Uterus (tissue), 4 donors: Measurements from ENCODE around the gene CDC42SE2. TPM values are rescaled to one million over a fixed set of nuclear protein-coding genes. Genes with fewer than 3 reads are reported as not detected.
A peak's percentile ranks its signal among the peaks of the same experiment; 100 is the strongest.
"Not testable (repeated sequence)": the region's sequence is repeated elsewhere in the genome, so short reads cannot be mapped to it uniquely, and the experiment has no call there.

Source experiments
- DNase-seq, 2 donors: peaks; one replicate each; pipeline ENCODE4 v3.0.0-alpha.2; 2019 to 2020
- H3K27ac ChIP-seq, 2 donors: fragments of 200-600 bp; sonication (generic); 1 replicate in 1 of 2; 2 replicates in 1 of 2; pipeline ENCODE4 v1.5.1; 2016 to 2018
- H3K27me3 ChIP-seq, 2 donors: fragments of 200-600 bp; sonication (generic); one replicate each; pipeline ENCODE4 v1.5.1; 2018 to 2019; ENCODE audit warnings: control low read depth in 1 of 2
- H3K36me3 ChIP-seq, 2 donors: fragments of 200-600 bp; sonication (generic); one replicate each; pipeline ENCODE4 v1.5.1; 2019; ENCODE audit warnings: control low read depth in 1 of 2
- H3K4me1 ChIP-seq, 2 donors: fragments of 200-600 bp; sonication (generic); one replicate each; pipeline ENCODE4 v1.5.1; 2018 to 2019; ENCODE audit warnings: control low read depth in 1 of 2
- H3K4me3 ChIP-seq, 2 donors: fragments of 200-600 bp; sonication (generic); 1 replicate in 1 of 2; 2 replicates in 1 of 2; pipeline ENCODE4 v1.5.1; 2018 to 2019; ENCODE audit warnings: mild to moderate bottlenecking in 1 of 2
- H3K9me3 ChIP-seq, 2 donors: fragments of 200-600 bp; sonication (generic); one replicate each; pipeline ENCODE4 v1.5.1; 2019; ENCODE audit warnings: control low read depth in 1 of 2
- POLR2A ChIP-seq, 2 donors: fragments of 450-650 bp; IDR thresholded peaks; one replicate each; pipeline ENCODE4 v1.6.1; 2016; ENCODE audit warnings: antibody characterized with exemption in 2 of 2, mild to moderate bottlenecking in 1 of 2, moderate library complexity in 1 of 2
- intact Hi-C: fragments of 100-400 bp; cut with DNase I; formaldehyde crosslinking; loops from one replicate; pipeline ENCODE4 v1.15.1; 2023; ENCODE audit warnings: low total_unique reads
- total RNA-seq, 4 donors: library from RNA; depleted of rRNA in 3 of 4; stranded (reverse); fragments of >200 nt in 3 of 4; gene quantifications; one replicate each; pipeline versions ENCODE4 v1.1.0 to v1.2.4, GENCODE V29; 2014 to 2023
- TF ChIP-seq, protein P1 (sequence below), 4 experiments: fragments of 200-600 bp in 2 of 4; fragments of 450-650 bp in 2 of 4; sonication (generic) in 2 of 4; IDR thresholded peaks; one replicate each; pipeline ENCODE4 v1.5.1; 2016 to 2019; ENCODE audit warnings: antibody characterized with exemption in 4 of 4, mild to moderate bottlenecking in 2 of 4, moderate library complexity in 1 of 4
- donor health status: DM: yes; HTN: yes; CAD: no.

The CDC42SE2 gene
- total RNA-seq, 4 donors from 2014 or later: 4.6 to 62.8 (median 21.9) TPM

DNA sequence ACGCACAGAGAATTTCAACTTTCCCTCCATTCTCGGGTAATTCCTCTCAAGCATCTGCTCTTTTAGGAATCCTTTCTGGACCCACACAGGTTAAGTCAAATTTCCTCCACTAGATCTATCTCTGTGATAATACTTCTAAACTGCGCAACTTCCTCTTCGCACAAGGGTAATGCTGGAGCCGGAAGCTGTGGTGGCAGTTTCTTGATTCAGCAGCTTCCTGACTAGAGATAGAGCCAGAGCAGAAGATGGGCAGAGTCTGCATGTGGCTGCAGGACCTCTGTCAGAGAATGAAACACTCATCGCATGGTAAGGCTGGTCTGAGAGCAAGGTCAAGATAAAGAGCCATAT is 11.1 kb upstream of the CDC42SE2 start:
- H3K27me3 ChIP-seq: no peaks in the 10 kb centered on the region
- DNase-seq: peak in 1 of 2 donors; percentile 29
- no peaks in the 10 kb centered on the region for H3K36me3 ChIP-seq
- H3K27ac ChIP-seq: no peak overlapping the region
- no peak overlapping the region for H3K4me3 ChIP-seq
- intact Hi-C loops: no loop called here
- no peak for TF ChIP-seq POLR2A (IDR thresholded peaks at IDR 0.05)
- TF ChIP-seq, protein P1, sequence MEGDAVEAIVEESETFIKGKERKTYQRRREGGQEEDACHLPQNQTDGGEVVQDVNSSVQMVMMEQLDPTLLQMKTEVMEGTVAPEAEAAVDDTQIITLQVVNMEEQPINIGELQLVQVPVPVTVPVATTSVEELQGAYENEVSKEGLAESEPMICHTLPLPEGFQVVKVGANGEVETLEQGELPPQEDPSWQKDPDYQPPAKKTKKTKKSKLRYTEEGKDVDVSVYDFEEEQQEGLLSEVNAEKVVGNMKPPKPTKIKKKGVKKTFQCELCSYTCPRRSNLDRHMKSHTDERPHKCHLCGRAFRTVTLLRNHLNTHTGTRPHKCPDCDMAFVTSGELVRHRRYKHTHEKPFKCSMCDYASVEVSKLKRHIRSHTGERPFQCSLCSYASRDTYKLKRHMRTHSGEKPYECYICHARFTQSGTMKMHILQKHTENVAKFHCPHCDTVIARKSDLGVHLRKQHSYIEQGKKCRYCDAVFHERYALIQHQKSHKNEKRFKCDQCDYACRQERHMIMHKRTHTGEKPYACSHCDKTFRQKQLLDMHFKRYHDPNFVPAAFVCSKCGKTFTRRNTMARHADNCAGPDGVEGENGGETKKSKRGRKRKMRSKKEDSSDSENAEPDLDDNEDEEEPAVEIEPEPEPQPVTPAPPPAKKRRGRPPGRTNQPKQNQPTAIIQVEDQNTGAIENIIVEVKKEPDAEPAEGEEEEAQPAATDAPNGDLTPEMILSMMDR (IDR thresholded peaks at IDR 0.05): no peak
- H3K4me1 ChIP-seq: no peaks in the 10 kb centered on the region
- H3K9me3 ChIP-seq: no peaks in the 10 kb centered on the region

DNA sequence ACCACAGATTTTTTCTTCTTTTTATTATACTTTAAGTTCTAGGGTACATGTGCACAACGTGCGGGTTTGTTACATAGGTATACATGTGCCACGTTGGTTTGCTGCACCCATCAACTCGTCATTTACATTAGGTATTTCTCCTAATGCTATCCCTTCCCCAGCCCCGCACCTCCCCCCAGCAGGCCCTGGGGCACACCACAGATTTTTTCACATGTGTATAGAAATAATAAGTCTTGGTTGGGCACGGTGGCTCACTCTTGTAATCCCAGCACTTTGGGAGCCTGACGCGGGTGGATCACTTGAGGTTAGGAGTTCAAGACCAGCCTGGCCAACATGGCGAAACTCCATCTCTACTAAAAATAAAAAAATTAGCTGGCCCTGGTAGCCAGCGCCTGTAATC is 9.8 kb upstream of the CDC42SE2 start:
- intact Hi-C loops, H3K27ac ChIP-seq: not testable (repeated sequence)

DNA sequence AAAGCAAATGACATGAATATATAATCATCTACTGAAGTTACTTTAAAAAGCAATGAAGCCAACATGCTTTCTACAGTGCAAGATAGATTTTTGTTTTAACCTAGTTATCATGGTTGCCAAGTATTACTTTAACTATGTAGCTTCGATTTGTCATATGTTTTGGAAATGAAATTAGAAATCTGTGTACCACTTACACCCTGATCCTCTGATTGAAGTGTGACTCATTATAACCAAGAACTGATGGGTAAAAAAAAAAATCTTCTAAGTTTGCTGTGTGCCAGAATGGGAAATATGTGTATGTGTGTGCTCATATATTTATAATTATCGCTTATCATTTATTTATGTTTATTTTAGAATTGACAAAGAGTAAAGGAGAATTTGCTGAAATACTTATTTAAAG is 9.1 kb upstream of the CDC42SE2 start:
- Histone ChIP-seq H3K27ac (no peak overlapping the region), H3K9me3 (no peaks in the 10 kb centered on the region), H3K36me3 (no peaks in the 10 kb centered on the region), H3K4me3 (no peak overlapping the region), H3K27me3 (no peaks in the 10 kb centered on the region), H3K4me1 (no peaks in the 10 kb centered on the region)
- no peak for TF ChIP-seq POLR2A (IDR thresholded peaks at IDR 0.05)
- TF ChIP-seq, protein P1 (IDR thresholded peaks at IDR 0.05): no peak
- no peak for DNase-seq
- intact Hi-C loops: no loop called here

More for the DNA sequence above, 9.8 kb upstream of the CDC42SE2 start:
- not testable (repeated sequence) for H3K9me3 ChIP-seq, DNase-seq, H3K36me3 ChIP-seq, H3K4me1 ChIP-seq, H3K4me3 ChIP-seq, H3K27me3 ChIP-seq

DNA sequence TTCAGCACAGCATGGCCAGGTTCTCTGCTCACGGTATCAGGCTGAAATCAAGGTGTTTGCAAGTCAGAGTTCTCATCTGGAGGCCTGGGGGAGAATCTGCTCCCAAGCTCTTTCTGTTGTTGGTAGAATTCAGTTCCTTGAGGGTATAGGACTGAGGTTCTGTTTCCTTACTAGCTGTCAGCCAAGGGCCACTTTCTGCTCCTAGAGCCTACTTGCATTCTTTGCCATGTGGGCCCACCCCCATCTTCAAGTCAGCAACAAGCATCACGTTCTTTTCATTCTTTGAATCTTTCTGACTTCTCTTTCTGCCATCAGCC is 7.4 kb upstream of the CDC42SE2 start:
- DNase-seq: no peak
- intact Hi-C loops: no loop called here
- Histone ChIP-seq H3K36me3 (no peaks in the 10 kb centered on the region), H3K4me1 (no peaks in the 10 kb centered on the region), H3K9me3 (no peaks in the 10 kb centered on the region), H3K27ac (no peak overlapping the region), H3K27me3 (no peaks in the 10 kb centered on the region), H3K4me3 (no peak overlapping the region)
- TF ChIP-seq POLR2A (IDR thresholded peaks at IDR 0.05): no peak
- TF ChIP-seq, protein P1 (IDR thresholded peaks at IDR 0.05): no peak

DNA sequence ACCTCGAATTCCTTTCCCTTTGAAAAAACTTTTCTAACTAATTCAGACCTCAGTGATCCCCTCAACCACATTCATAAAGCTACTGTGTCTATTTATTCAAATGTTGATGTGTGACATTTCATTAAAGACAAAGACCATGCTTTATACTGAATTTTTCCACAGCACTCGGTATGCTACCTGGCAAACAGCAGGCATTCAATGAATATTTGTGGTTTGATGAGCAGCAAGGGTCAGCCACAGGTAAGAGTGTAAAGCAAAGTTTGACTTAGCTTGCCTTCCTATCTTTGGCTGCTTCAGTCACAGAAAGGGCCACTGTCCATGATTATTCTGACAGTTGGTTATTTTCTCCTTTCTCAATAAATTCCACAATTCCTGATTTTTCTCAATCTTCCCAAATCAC is 5.1 kb upstream of the CDC42SE2 start:
- no peak overlapping the region for H3K4me3 ChIP-seq
- no peaks in the 10 kb centered on the region for H3K9me3 ChIP-seq
- H3K36me3 ChIP-seq: no peaks in the 10 kb centered on the region
- no peaks in the 10 kb centered on the region for H3K27me3 ChIP-seq
- no peaks in the 10 kb centered on the region for H3K4me1 ChIP-seq
- H3K27ac ChIP-seq: no peak overlapping the region
- no peak for DNase-seq
- TF ChIP-seq, protein P1 (IDR thresholded peaks at IDR 0.05): no peak
- TF ChIP-seq POLR2A (IDR thresholded peaks at IDR 0.05): no peak
- intact Hi-C loops: no loop called here

DNA sequence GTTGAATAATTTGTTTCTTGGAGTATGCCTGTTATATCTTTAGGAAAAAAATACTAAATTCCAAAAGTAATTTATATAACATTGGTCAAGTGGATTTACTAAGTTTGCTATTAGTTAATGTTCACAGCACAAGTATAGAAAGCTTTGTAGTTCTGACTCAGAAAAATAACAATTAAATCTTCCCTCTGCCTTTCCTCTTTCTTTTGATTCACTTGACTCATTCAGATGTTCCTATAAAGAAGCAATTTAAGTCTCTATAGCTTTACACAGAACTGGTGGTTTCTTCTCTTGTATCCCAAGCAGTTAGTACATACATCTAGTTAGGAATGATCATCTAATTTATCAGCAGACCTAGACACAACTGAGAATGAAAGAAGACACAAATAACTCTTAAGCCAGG is 4.5 kb upstream of the CDC42SE2 start:
- Histone ChIP-seq H3K27ac (no peak overlapping the region), H3K36me3 (no peaks in the 10 kb centered on the region), H3K27me3 (no peaks in the 10 kb centered on the region), H3K4me1 (no peaks in the 10 kb centered on the region), H3K9me3 (no peaks in the 10 kb centered on the region), H3K4me3 (no peak overlapping the region)
- no peak for DNase-seq
- TF ChIP-seq, protein P1 (IDR thresholded peaks at IDR 0.05): no peak
- intact Hi-C loops: no loop called here
